Body of pancreas (tissue), 4 donors: ENCODE data around the gene HSPG2.

ENCODE experiments used
- POLR2A ChIP-seq, 3 donors: fragments of 450-650 bp; IDR thresholded peaks; one replicate each; pipeline ENCODE4 v1.6.1; 2016; ENCODE audit warnings: antibody characterized with exemption in 3 of 3, mild to moderate bottlenecking in 2 of 3
- TF ChIP-seq, protein P1 (sequence below), 7 experiments: fragments of 450-650 bp in 4 of 7; fragments of 200-600 bp in 3 of 7; sonication (generic) in 3 of 7; IDR thresholded peaks; one replicate each; pipeline ENCODE4 v1.5.1; 2016 to 2019; ENCODE audit warnings: antibody characterized with exemption in 7 of 7

DNA sequence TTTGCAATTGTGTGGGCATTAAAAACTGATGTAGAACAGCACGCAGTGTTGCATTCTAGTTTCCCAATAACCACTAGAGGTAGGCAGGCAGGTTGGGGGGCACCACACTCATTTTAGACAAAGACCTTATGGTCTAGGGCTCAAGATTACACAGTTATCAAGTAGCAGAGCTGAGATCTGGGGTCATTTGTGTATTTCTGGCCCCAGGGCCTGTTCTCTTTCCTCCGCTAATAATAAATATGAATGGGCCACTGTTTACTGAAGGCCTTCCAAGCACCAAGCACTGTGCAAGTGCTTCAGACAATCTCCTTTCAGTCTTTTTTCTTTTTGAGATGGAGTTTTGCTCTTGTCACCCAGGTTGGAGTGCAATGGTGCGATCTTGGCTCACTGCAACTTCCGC, 101.1 kb downstream of the HSPG2 start:
- TF ChIP-seq, protein P1, sequence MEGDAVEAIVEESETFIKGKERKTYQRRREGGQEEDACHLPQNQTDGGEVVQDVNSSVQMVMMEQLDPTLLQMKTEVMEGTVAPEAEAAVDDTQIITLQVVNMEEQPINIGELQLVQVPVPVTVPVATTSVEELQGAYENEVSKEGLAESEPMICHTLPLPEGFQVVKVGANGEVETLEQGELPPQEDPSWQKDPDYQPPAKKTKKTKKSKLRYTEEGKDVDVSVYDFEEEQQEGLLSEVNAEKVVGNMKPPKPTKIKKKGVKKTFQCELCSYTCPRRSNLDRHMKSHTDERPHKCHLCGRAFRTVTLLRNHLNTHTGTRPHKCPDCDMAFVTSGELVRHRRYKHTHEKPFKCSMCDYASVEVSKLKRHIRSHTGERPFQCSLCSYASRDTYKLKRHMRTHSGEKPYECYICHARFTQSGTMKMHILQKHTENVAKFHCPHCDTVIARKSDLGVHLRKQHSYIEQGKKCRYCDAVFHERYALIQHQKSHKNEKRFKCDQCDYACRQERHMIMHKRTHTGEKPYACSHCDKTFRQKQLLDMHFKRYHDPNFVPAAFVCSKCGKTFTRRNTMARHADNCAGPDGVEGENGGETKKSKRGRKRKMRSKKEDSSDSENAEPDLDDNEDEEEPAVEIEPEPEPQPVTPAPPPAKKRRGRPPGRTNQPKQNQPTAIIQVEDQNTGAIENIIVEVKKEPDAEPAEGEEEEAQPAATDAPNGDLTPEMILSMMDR (IDR thresholded peaks at IDR 0.05), result no peak
- TF ChIP-seq POLR2A (IDR thresholded peaks at IDR 0.05), result no peak
